Epithelial cell of esophagus (primary cell): ENCODE measurements around the gene COL4A5.
A peak's percentile ranks its signal among the peaks of the same experiment; 100 is the strongest.

ENCODE experiments used
- DNase-seq: peaks from one replicate; pipeline ENCODE4 v3.0.0; 2010; ENCODE audit warnings: low read depth
- H3K4me3 ChIP-seq: 2 replicates; pipeline ENCODE4 v1.5.1; 2011; ENCODE audit warnings: mild to moderate bottlenecking, low read length, control low read depth
- CTCF ChIP-seq: IDR thresholded peaks from 2 replicates; pipeline ENCODE4 v1.5.1; 2011; ENCODE audit warnings: low read depth, mild to moderate bottlenecking, low read length, control low read depth, inconsistent platforms; ENCODE audit not compliant: insufficient read depth; ENCODE audit errors: missing control alignments

COL4A5 gene

GRCh38 chrX:108722561-108722960, 282.9 kb downstream of the COL4A5 start:
- TF ChIP-seq CTCF = no peak
- no peak for DNase-seq
- no peak overlapping the region for H3K4me3 ChIP-seq

- no peak overlapping the region for H3K4me3 ChIP-seq
- no peak for DNase-seq
- TF ChIP-seq CTCF = no peak
Measured at GRCh38 chrX:108726748-108727147, 287.1 kb downstream of the COL4A5 start.

GRCh38 chrX:108731153-108731552, 291.5 kb downstream of the COL4A5 start:
- H3K4me3 ChIP-seq = no peak overlapping the region
- no peak for TF ChIP-seq CTCF
- no peak for DNase-seq

- TF ChIP-seq CTCF = no peak
- DNase-seq = peak; percentile 3
- no peak overlapping the region for H3K4me3 ChIP-seq
Measured at GRCh38 chrX:108732630-108733321, 293.1 kb downstream of the COL4A5 start.

- no peak for DNase-seq
- no peak overlapping the region for H3K4me3 ChIP-seq
- TF ChIP-seq CTCF = no peak
Measured at GRCh38 chrX:108734426-108734825, 294.8 kb downstream of the COL4A5 start.

- H3K4me3 ChIP-seq = no peak overlapping the region
- peak; percentile 11 for TF ChIP-seq CTCF
- DNase-seq = peak; percentile 2
Measured at GRCh38 chrX:108735091-108735678, 295.5 kb downstream of the COL4A5 start.
